ENCODE results near the gene PIH1D2.

DNA sequence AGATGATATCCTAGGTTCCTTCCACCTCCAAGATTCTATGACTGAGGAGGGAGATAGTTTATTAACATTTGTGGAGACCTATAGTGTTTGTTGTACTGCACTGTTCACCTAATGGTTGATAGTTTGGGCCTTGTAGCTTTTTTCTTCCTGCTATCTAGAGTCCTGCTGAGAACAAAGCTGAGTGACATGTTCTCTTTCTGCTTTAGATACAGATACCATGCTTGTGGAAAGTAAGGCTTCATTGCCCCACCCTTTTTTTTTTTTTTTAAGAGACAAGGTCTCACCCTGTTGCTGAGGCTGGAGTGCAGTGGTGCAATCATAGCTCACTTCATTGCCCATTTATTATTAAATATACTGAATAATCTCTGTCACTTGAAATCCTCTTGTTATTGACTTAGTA is 36.3 kb downstream of the PIH1D2 start:
- no peak for TF ChIP-seq JUN (CRISPR knock-in tag; IDR thresholded peaks at IDR 0.05)
- TF ChIP-seq, protein P1, sequence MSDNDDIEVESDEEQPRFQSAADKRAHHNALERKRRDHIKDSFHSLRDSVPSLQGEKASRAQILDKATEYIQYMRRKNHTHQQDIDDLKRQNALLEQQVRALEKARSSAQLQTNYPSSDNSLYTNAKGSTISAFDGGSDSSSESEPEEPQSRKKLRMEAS (CRISPR knock-in tag; IDR thresholded peaks at IDR 0.05) = no peak
- no peak for TF ChIP-seq CREM (CRISPR knock-in tag; IDR thresholded peaks at IDR 0.05)
- no peak for TF ChIP-seq NFYB (CRISPR knock-in tag; conservative IDR thresholded peaks at IDR 0.05; ENCODE audit: low read depth)
- TF ChIP-seq, protein P2, sequence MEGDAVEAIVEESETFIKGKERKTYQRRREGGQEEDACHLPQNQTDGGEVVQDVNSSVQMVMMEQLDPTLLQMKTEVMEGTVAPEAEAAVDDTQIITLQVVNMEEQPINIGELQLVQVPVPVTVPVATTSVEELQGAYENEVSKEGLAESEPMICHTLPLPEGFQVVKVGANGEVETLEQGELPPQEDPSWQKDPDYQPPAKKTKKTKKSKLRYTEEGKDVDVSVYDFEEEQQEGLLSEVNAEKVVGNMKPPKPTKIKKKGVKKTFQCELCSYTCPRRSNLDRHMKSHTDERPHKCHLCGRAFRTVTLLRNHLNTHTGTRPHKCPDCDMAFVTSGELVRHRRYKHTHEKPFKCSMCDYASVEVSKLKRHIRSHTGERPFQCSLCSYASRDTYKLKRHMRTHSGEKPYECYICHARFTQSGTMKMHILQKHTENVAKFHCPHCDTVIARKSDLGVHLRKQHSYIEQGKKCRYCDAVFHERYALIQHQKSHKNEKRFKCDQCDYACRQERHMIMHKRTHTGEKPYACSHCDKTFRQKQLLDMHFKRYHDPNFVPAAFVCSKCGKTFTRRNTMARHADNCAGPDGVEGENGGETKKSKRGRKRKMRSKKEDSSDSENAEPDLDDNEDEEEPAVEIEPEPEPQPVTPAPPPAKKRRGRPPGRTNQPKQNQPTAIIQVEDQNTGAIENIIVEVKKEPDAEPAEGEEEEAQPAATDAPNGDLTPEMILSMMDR (IDR thresholded peaks at IDR 0.05) = no peak
- no peak for TF ChIP-seq MXD4 (CRISPR knock-in tag; IDR thresholded peaks at IDR 0.05; ENCODE audit: borderline replicate concordance)
- no peak for TF ChIP-seq ESRRA (CRISPR knock-in tag; IDR thresholded peaks at IDR 0.05; ENCODE audit: borderline replicate concordance)
- no peak for TF ChIP-seq NR1H2 (CRISPR knock-in tag; IDR thresholded peaks at IDR 0.05)
- TF ChIP-seq ZNF416 (CRISPR knock-in tag; IDR thresholded peaks at IDR 0.05) = no peak
